ENCODE data around the gene ACTR3.

Gene ACTR3

DNA sequence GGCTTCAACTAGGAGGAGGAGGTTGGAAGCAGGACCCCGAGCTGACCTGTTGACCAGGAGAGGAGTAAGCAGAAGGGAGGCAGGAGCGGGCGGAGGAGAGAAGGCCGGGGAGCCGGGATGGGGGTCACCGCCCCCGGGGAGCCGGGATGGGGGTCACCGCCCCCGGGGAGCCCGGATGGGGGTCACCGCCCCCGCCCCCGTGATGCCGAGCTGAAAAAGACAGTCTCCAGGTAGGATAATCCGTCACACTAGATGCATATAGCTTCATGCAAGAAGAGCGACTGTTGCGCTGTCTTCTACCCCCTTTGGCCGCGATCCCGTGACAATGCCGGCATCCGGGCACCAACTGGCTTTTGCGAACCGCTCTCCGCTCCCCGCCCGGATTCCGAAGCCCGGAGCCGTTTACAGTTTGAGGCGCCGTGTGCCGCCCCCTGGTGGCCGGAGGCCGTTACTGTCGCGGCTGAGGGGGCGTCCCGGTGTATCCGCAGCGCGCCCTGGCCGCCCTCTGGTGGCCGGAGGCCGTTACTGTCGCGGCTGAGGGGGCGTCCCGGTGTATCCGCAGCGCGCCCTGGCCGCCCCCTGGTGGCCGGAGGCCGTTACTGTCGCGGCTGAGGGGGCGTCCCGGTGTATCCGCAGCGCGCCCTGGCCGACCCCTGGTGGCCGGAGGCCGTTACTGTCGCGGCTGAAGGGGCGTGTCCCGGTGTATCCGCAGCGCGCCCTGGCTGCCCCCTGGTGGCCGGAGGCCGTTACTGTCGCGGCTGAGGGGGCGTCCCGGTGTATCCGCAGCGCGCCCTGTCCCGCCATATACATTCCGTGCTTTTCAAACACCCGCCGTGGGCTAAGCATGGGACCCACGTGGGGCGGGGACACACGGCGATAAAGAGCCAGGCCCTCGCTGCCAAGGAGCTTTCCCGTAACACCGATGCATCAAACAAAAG lies 89.6 kb downstream of the ACTR3 start:
- H3K27ac ChIP-seq (ENCODE audit: low read length): no peak overlapping the region
- H3K9ac ChIP-seq (ENCODE audit: low read length in 2 of 2): no peak overlapping the region
- H3K4me1 ChIP-seq (ENCODE audit: control insufficient read depth, insufficient read depth, low read length): no peaks in the 10 kb centered on the region
- H3K9me3 ChIP-seq (ENCODE audit: control insufficient read depth in 2 of 2, low read length in 2 of 2): no peaks in the 10 kb centered on the region
- H3K27me3 ChIP-seq (ENCODE audit: control insufficient read depth in 1 of 2, insufficient read depth in 2 of 2, low read length in 2 of 2): no peaks in the 10 kb centered on the region
- H3K36me3 ChIP-seq (ENCODE audit: control insufficient read depth in 2 of 2, insufficient read depth in 2 of 2, low read length in 2 of 2): peaks cover 0 to 7% of the 10 kb centered on the region in 2 donors
- H3K4me3 ChIP-seq (ENCODE audit: low read length in 2 of 2): no peak overlapping the region

DNA sequence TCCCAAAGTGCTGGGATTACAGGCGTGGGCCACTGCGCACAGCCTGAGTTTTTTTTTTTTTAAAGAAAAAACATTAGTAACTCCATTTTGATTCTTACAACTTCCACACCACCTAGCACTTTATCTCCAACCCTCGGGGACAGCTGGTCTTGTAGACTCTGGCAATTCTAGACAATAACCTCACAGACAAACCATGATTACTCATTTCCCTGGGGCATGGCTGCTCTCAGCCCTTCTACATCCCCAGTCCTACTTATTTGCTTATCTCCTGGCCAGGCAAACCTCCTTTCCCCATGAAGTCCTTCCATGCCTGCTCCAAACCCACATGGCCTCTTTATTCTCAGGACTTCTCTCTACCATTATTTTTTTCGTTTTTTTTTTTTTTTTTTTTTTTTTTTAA lies 91.1 kb downstream of the ACTR3 start:
- Histone ChIP-seq H3K27ac (ENCODE audit: low read length) (no peak overlapping the region), H3K9ac (ENCODE audit: low read length in 2 of 2) (no peak overlapping the region), H3K27me3 (ENCODE audit: control insufficient read depth in 1 of 2, insufficient read depth in 2 of 2, low read length in 2 of 2) (no peaks in the 10 kb centered on the region), H3K9me3 (ENCODE audit: control insufficient read depth in 2 of 2, low read length in 2 of 2) (no peaks in the 10 kb centered on the region), H3K4me3 (ENCODE audit: low read length in 2 of 2) (no peak overlapping the region), H3K4me1 (ENCODE audit: control insufficient read depth, insufficient read depth, low read length) (no peaks in the 10 kb centered on the region), H3K36me3 (ENCODE audit: control insufficient read depth in 2 of 2, insufficient read depth in 2 of 2, low read length in 2 of 2) (no peaks in the 10 kb centered on the region)

DNA sequence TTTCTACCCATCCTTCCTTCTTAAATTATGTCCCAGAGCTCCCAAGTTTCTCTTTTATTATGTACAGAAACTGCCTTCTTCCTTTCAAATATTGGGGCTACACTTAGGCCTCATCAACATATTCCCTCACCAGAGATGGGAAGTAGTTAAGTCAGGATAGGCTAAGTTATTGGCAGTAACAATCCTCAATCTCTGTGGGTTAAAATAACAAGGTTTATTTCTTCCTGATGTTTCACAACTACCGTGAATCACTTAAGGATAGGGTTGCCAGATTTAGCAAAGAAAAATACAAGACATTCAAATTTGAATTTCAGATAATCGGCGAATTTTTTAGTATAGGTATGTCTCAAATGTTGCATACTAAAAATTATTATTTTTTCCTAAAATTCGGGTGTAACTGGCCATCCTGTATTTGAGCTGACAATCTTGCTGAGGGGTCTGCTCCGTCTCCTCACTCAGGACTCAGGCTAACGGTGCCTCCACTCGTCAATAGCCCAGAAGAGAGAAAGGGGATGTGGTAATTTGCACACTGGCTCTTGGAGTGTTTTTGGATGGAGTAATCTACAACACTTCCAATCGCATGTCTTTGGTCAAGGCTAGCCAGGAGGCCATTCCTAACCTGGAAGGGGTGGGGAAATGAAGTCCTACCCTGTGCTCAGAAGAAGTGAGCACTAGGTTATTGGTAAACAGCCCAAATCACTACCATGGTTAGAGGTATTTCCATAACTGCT lies 91.7 kb downstream of the ACTR3 start:
- Histone ChIP-seq H3K4me1 (ENCODE audit: control insufficient read depth, insufficient read depth, low read length) (no peaks in the 10 kb centered on the region), H3K4me3 (ENCODE audit: low read length in 2 of 2) (no peak overlapping the region), H3K9me3 (ENCODE audit: control insufficient read depth in 2 of 2, low read length in 2 of 2) (no peaks in the 10 kb centered on the region), H3K9ac (ENCODE audit: low read length in 2 of 2) (no peak overlapping the region), H3K27ac (ENCODE audit: low read length) (no peak overlapping the region), H3K36me3 (ENCODE audit: control insufficient read depth in 2 of 2, insufficient read depth in 2 of 2, low read length in 2 of 2) (no peaks in the 10 kb centered on the region), H3K27me3 (ENCODE audit: control insufficient read depth in 1 of 2, insufficient read depth in 2 of 2, low read length in 2 of 2) (no peaks in the 10 kb centered on the region)

DNA sequence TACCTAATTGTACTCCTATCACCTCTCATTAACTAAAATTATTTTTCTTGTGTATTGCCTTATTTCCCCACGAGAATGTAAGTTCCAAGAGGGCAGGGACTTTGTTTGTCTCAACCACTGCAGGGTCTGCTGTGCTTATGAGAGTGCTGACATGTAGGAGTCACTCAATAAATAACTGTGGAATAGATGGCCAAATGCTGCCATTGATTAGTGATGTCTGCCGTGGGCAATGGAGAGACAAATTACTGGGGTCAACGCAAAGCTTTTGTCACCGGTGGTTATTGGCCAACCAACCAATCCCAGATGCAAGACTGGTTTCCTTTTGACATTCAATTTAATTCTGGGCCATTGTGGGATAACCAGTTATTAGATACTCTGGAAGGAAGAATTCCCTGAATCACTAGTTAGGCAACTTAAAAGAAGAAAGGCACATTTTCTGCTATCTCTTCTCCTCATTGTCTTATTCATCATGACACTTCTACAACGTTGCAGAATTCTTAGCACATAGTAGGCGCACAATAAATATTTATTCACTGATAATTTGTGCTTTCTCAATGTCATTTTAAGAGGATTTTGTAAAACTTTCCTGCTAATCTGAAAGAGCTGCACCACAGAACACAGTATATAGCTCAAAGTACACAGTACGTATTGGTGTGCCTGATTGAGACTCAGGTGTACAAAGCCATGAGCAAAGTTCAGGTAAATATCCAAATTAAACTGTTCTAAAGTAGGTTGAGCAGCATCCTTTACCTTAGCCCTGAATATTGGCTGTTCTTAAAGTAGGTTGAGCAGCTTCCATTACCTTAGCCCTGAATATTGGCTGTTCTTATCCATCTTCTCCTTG lies 95.9 kb downstream of the ACTR3 start:
- Histone ChIP-seq H3K9me3 (ENCODE audit: control insufficient read depth in 2 of 2, low read length in 2 of 2) (no peaks in the 10 kb centered on the region), H3K9ac (ENCODE audit: low read length in 2 of 2) (no peak overlapping the region), H3K36me3 (ENCODE audit: control insufficient read depth in 2 of 2, insufficient read depth in 2 of 2, low read length in 2 of 2) (no peaks in the 10 kb centered on the region), H3K4me3 (ENCODE audit: low read length in 2 of 2) (no peak overlapping the region), H3K27me3 (ENCODE audit: control insufficient read depth in 1 of 2, insufficient read depth in 2 of 2, low read length in 2 of 2) (no peaks in the 10 kb centered on the region), H3K4me1 (ENCODE audit: control insufficient read depth, insufficient read depth, low read length) (no peaks in the 10 kb centered on the region), H3K27ac (ENCODE audit: low read length) (no peak overlapping the region)

DNA sequence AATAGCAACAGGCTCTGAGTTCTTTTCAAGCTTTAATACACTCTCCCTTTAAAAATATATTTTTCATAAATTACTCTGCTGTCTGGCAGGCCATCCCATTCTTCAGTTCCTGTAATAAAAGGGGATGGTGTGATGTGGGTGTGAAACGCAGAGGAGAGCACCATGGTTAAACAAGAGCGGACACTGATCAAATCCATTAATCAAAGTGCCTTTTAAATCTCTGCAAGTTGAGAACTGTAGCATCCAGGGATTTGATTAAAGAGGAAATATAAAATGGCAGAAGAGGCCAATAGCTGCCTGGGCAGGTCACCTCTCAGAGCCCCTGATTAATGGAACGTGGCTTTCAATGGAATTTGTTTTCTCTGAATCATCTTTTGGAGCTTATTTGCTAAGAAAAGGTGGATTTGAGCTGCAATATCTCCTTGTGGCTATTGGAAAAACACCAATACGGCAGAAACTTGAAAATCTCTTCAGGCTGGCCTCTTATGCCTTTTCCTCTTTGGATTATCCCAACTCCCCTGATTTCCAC lies 96.9 kb downstream of the ACTR3 start:
- H3K9me3 ChIP-seq (ENCODE audit: control insufficient read depth in 2 of 2, low read length in 2 of 2): no peaks in the 10 kb centered on the region
- no peaks in the 10 kb centered on the region for H3K27me3 ChIP-seq (ENCODE audit: control insufficient read depth in 1 of 2, insufficient read depth in 2 of 2, low read length in 2 of 2)
- no peaks in the 10 kb centered on the region for H3K4me1 ChIP-seq (ENCODE audit: control insufficient read depth, insufficient read depth, low read length)
- no peaks in the 10 kb centered on the region for H3K36me3 ChIP-seq (ENCODE audit: control insufficient read depth in 2 of 2, insufficient read depth in 2 of 2, low read length in 2 of 2)
- H3K4me3 ChIP-seq (ENCODE audit: low read length in 2 of 2): no peak overlapping the region
- no peak overlapping the region for H3K27ac ChIP-seq (ENCODE audit: low read length)
- H3K9ac ChIP-seq (ENCODE audit: low read length in 2 of 2): no peak overlapping the region

DNA sequence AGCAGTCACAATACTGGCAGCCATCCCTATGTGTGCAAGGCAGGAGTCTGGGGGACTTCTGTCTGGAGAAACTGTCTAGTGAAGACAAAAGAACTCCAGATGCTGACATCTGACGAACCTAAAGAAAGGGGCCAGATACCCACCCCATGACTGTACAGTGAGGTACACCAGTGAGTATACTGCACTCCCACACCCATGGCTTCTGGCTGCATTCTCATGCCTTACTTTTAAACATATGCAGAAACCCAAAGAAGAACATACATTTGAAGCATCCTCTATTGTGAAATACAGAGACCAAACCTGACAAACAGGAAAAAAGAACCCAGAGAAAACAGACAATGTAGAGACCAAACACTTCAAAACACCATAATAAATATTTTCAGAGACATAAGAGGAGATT lies 102.2 kb downstream of the ACTR3 start:
- no peak overlapping the region for H3K27ac ChIP-seq (ENCODE audit: low read length)
- H3K9me3 ChIP-seq (ENCODE audit: control insufficient read depth in 2 of 2, low read length in 2 of 2): no peaks in the 10 kb centered on the region

DNA sequence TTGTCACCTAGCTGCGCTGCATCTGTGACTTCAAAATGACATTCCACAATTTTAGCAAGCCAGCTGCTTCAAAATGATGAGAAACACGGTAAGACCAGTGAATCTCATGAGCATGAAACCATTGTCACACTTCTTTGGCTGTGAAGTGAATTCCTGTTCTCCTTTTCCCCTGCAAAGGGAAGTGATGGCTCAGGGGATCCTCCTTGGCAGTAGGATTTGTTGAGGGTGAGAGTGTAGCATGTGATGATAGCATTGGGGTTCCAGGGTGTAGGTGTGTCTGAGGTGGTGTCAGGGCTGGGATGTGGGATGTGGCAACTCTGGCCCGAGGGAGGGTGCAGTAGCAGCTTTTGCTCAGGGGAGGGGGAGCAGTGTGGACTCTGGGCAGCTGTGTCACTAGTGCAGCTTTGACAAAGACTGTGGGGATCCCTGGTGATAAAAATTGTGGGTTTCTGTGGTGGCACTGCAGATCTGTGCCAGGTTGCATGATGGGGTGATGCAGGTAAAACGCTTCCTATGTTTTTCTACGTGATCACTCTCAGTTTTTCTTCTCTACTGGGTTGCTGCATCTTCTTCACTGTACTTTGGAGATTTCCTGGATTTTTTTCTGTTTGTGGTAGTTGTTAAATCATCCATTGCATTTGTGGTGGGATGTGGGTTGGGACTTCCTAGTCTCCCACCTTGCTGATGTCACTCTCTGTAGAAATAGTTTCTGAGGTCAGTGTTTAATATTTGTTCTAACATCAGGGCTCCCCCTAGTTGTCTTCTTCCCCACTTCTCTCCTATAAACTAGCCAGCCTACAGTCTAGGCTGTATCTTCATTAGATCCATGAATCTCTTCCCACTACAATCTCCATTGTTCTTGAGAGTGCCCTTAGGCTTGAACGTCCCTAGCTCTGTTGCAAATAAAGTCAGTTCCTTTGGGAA lies 107.0 kb downstream of the ACTR3 start:
- no peaks in the 10 kb centered on the region for H3K4me1 ChIP-seq (ENCODE audit: control insufficient read depth, insufficient read depth, low read length)
- no peaks in the 10 kb centered on the region for H3K27me3 ChIP-seq (ENCODE audit: control insufficient read depth in 1 of 2, insufficient read depth in 2 of 2, low read length in 2 of 2)
- no peak overlapping the region for H3K9ac ChIP-seq (ENCODE audit: low read length in 2 of 2)
- no peaks in the 10 kb centered on the region for H3K36me3 ChIP-seq (ENCODE audit: control insufficient read depth in 2 of 2, insufficient read depth in 2 of 2, low read length in 2 of 2)
- H3K9me3 ChIP-seq (ENCODE audit: control insufficient read depth in 2 of 2, low read length in 2 of 2): no peaks in the 10 kb centered on the region
- H3K4me3 ChIP-seq (ENCODE audit: low read length in 2 of 2): no peak overlapping the region
- no peak overlapping the region for H3K27ac ChIP-seq (ENCODE audit: low read length)

More for the DNA sequence above, 102.2 kb downstream of the ACTR3 start:
- no peaks in the 10 kb centered on the region for H3K27me3 ChIP-seq (ENCODE audit: control insufficient read depth in 1 of 2, insufficient read depth in 2 of 2, low read length in 2 of 2)
- H3K4me1 ChIP-seq (ENCODE audit: control insufficient read depth, insufficient read depth, low read length): no peaks in the 10 kb centered on the region
- H3K4me3 ChIP-seq (ENCODE audit: low read length in 2 of 2): no peak overlapping the region
- no peak overlapping the region for H3K9ac ChIP-seq (ENCODE audit: low read length in 2 of 2)
- H3K36me3 ChIP-seq (ENCODE audit: control insufficient read depth in 2 of 2, insufficient read depth in 2 of 2, low read length in 2 of 2): no peaks in the 10 kb centered on the region

DNA sequence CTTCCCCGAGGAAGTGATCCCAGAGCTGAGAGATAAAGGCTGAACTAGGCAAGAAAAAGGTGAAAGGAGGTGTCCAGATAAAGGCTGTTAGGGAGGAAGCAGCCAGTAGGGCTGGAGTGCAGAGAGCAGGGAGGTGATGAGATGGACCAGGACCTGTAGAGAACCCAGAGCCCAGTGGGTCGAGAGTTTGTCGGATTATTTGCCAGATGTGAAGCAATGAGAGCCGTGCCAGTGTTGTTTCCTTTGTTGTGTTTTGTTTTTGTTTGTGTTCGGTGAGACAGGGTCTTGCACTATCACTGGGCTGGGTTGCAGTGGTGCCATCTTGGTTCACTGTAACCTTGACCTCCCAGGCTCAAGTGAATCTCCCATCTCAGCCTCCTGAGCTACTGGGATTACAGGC lies 111.3 kb downstream of the ACTR3 start:
- Histone ChIP-seq H3K27ac (ENCODE audit: low read length) (no peak overlapping the region), H3K9me3 (ENCODE audit: control insufficient read depth in 2 of 2, low read length in 2 of 2) (no peaks in the 10 kb centered on the region), H3K4me1 (ENCODE audit: control insufficient read depth, insufficient read depth, low read length) (no peaks in the 10 kb centered on the region)

DNA sequence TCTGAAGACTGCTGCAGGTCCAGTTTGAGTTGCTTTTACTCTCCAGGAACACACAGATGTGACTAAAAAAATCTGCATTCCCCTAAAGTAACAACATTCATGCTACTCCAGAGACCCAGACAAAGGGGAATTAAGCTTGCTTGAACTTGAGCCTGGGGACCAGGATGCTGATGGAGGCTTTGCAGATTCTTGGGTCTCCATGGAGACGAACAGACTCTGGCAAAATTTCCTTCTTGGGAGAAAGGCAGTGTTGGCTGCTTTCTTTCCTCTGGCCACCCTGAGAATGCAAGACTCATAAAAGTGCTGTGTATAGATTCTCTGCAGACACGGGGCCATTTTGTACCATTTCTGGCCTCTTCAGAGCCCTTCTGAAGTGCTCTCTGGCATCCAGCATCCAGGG lies 112.0 kb downstream of the ACTR3 start:
- H3K4me3 ChIP-seq (ENCODE audit: low read length in 2 of 2): no peak overlapping the region
- H3K9ac ChIP-seq (ENCODE audit: low read length in 2 of 2): no peak overlapping the region
- no peaks in the 10 kb centered on the region for H3K27me3 ChIP-seq (ENCODE audit: control insufficient read depth in 1 of 2, insufficient read depth in 2 of 2, low read length in 2 of 2)
- H3K27ac ChIP-seq (ENCODE audit: low read length): no peak overlapping the region
- H3K9me3 ChIP-seq (ENCODE audit: control insufficient read depth in 2 of 2, low read length in 2 of 2): no peaks in the 10 kb centered on the region
- H3K4me1 ChIP-seq (ENCODE audit: control insufficient read depth, insufficient read depth, low read length): no peaks in the 10 kb centered on the region
- H3K36me3 ChIP-seq (ENCODE audit: control insufficient read depth in 2 of 2, insufficient read depth in 2 of 2, low read length in 2 of 2): no peaks in the 10 kb centered on the region

More for the DNA sequence above, 111.3 kb downstream of the ACTR3 start:
- H3K27me3 ChIP-seq (ENCODE audit: control insufficient read depth in 1 of 2, insufficient read depth in 2 of 2, low read length in 2 of 2): no peaks in the 10 kb centered on the region
- H3K9ac ChIP-seq (ENCODE audit: low read length in 2 of 2): no peak overlapping the region
- no peak overlapping the region for H3K4me3 ChIP-seq (ENCODE audit: low read length in 2 of 2)
- H3K36me3 ChIP-seq (ENCODE audit: control insufficient read depth in 2 of 2, insufficient read depth in 2 of 2, low read length in 2 of 2): no peaks in the 10 kb centered on the region
